Neural cell (in vitro differentiated cells): Measurements from ENCODE around the gene NF2. TPM values are rescaled to one million over a fixed set of nuclear protein-coding genes. Genes with fewer than 3 reads are reported as not detected.
A peak's percentile ranks its signal among the peaks of the same experiment; 100 is the strongest.

ENCODE experiments used
- H2AFZ ChIP-seq: fragments of 200-600, 300-800 bp; sonication (generic), shearing (Covaris generic); 2 replicates; pipeline ENCODE4 v1.6.0; 2014; ENCODE audit warnings: low read depth, mild to moderate bottlenecking, antibody characterized with exemption, low read length, moderate library complexity
- H3F3A ChIP-seq: fragments of 200-600 bp; shearing (Covaris generic); 2 replicates; pipeline ENCODE4 v1.6.1; 2016; ENCODE audit warnings: mild to moderate bottlenecking, moderate library complexity, mixed read lengths, antibody characterized with exemption, low read length; ENCODE audit not compliant: insufficient read depth, poor library complexity, severe bottlenecking
- H3K27ac ChIP-seq: fragments of 200-600, 300-800 bp; sonication (generic), shearing (Covaris generic); 2 replicates; pipeline ENCODE4 v1.5.1; 2014; ENCODE audit warnings: mild to moderate bottlenecking, low read length, moderate library complexity
- H3K27me3 ChIP-seq: fragments of 300-800, 200-600 bp; sonication (generic), shearing (Covaris generic); 2 replicates; pipeline ENCODE4 v1.6.0; 2014; ENCODE audit warnings: mild to moderate bottlenecking, low read depth, low read length, moderate library complexity; ENCODE audit not compliant: insufficient read depth
- H3K36me3 ChIP-seq: fragments of 300-800, 200-600 bp; sonication (generic), shearing (Covaris generic); 2 replicates; pipeline ENCODE4 v1.5.1; 2014; ENCODE audit warnings: mild to moderate bottlenecking, antibody characterized with exemption, low read length, moderate library complexity; ENCODE audit not compliant: insufficient read depth
- H3K4me2 ChIP-seq: fragments of 300-800, 200-600 bp; sonication (generic), shearing (Covaris generic); 2 replicates; pipeline ENCODE4 v1.6.0; 2014; ENCODE audit warnings: mild to moderate bottlenecking, low read length
- H3K4me3 ChIP-seq: fragments of 300-800, 200-600 bp; sonication (generic), shearing (Covaris generic); 2 replicates; pipeline ENCODE4 v1.5.1; 2014; ENCODE audit warnings: mild to moderate bottlenecking, low read length, moderate library complexity
- H3K79me2 ChIP-seq: fragments of 200-600 bp; shearing (Covaris generic); replicated peaks from 2 replicates; pipeline ENCODE4 v1.6.0; 2014; ENCODE audit warnings: mild to moderate bottlenecking, low read length, moderate library complexity; ENCODE audit not compliant: insufficient read depth
- H3K9ac ChIP-seq: fragments of 300-800, 200-600 bp; sonication (generic), shearing (Covaris generic); 2 replicates; pipeline ENCODE4 v1.6.1; 2016; ENCODE audit warnings: mild to moderate bottlenecking, low read length, mixed read lengths
- H3K9me2 ChIP-seq: fragments of 200-600 bp; shearing (Covaris generic); 2 replicates; pipeline ENCODE4 v1.6.1; 2016; ENCODE audit warnings: mild to moderate bottlenecking, low read length, mixed read lengths; ENCODE audit not compliant: insufficient read depth
- H3K9me3 ChIP-seq: fragments of 200-600, 300-800 bp; sonication (generic), shearing (Covaris generic); 2 replicates; pipeline ENCODE4 v1.6.1; 2016; ENCODE audit warnings: mild to moderate bottlenecking, mixed run types, low read length, moderate library complexity, mixed read lengths
- H4K20me1 ChIP-seq: fragments of 200-600 bp; shearing (Covaris generic); 2 replicates; pipeline ENCODE4 v1.6.1; 2016; ENCODE audit warnings: mild to moderate bottlenecking, mixed run types; ENCODE audit not compliant: insufficient read depth
- EP300 ChIP-seq: fragments of 450-650 bp; conservative IDR thresholded peaks from 2 replicates; pipeline ENCODE4 v1.6.1; 2014; ENCODE audit warnings: antibody characterized with exemption, mild to moderate bottlenecking, moderate library complexity; ENCODE audit not compliant: poor library complexity, severe bottlenecking
- EZH2 ChIP-seq: fragments of 200-600, 300-800 bp; shearing (Covaris generic), sonication (generic); IDR thresholded peaks from 2 replicates; pipeline ENCODE4 v1.6.1; 2014; ENCODE audit warnings: antibody characterized with exemption, low read length, borderline replicate concordance, mild to moderate bottlenecking; ENCODE audit not compliant: insufficient read depth, poor library complexity, severe bottlenecking
- MXI1 ChIP-seq: fragments of 450-650 bp; conservative IDR thresholded peaks from 2 replicates; pipeline ENCODE4 v1.6.1; 2014; ENCODE audit warnings: antibody characterized with exemption, mild to moderate bottlenecking; ENCODE audit not compliant: poor library complexity, severe bottlenecking
- POLR2AphosphoS5 ChIP-seq: IDR thresholded peaks from 2 replicates; pipeline ENCODE4 v1.6.1; 2012
- RAD21 ChIP-seq: fragments of 450-650 bp; conservative IDR thresholded peaks from 2 replicates; pipeline ENCODE4 v1.6.1; 2014; ENCODE audit warnings: antibody characterized with exemption, mild to moderate bottlenecking, moderate library complexity
- SMC3 ChIP-seq: fragments of 450-650 bp; conservative IDR thresholded peaks from 2 replicates; pipeline ENCODE4 v1.6.1; 2014; ENCODE audit warnings: antibody characterized with exemption, mild to moderate bottlenecking, moderate library complexity; ENCODE audit not compliant: poor library complexity
- TAF1 ChIP-seq: IDR thresholded peaks from 2 replicates; pipeline ENCODE4 v1.6.1; 2012; ENCODE audit warnings: low read depth
- polyA plus RNA-seq: library from polyadenylated mRNA; depleted of rRNA; stranded (reverse); fragments of >200 nt; gene quantifications from 2 replicates; pipeline ENCODE4 v1.2.3, GENCODE V29; 2014
- TF ChIP-seq, protein P1 (sequence below): fragments of 450-650 bp; IDR thresholded peaks from 2 replicates; pipeline ENCODE4 v1.5.1; 2014; ENCODE audit warnings: antibody characterized with exemption, mild to moderate bottlenecking, moderate library complexity; ENCODE audit not compliant: poor library complexity, severe bottlenecking
- TF ChIP-seq, protein P2 (sequence below): IDR thresholded peaks from 2 replicates; pipeline ENCODE4 v1.6.1; 2012; ENCODE audit warnings: borderline replicate concordance

The NF2 gene
- polyA plus RNA-seq, 1 donor from 2014 or later, result 18.7 TPM

DNA sequence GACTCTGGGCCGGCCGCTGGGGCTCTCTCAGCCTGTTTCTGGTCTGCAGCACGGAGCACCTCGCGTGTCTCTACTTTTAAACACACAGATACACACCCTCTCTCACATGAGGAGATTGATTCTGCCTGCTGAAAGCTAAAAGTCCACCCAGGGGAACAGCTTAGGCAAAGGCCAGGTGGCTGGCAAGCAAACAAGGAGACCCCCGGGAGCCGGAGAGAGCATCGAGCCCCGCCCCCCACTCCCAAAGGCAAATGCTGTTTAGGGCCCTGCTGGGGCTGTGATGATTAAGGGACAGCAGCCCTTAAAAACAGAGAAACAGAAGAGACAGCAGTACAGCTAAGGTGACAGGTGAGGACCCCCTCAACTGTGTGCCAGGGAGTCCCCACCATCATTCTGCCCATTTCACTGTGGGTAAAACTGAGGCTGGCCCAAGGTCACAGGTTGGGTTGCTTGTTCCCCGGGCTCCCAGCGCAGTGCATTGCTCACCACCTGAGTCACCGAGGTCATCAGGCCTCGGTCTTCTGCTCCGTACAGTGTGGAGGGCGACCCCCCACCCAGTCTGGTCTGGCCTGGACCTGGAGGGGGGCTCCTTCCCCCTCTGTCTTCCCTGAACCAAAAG is 123.2 kb downstream of the NF2 start:
- no peak overlapping the region for H2AFZ ChIP-seq
- H3K9me2 ChIP-seq, result no peaks in the 10 kb centered on the region
- H3K27ac ChIP-seq, result no peak overlapping the region
- no peak overlapping the region for H3K4me3 ChIP-seq
- H4K20me1 ChIP-seq, result no peaks in the 10 kb centered on the region
- no peaks in the 10 kb centered on the region for H3F3A ChIP-seq
- no peaks in the 10 kb centered on the region for H3K36me3 ChIP-seq
- H3K27me3 ChIP-seq, result peaks cover 15% of the 10 kb centered on the region
- H3K79me2 ChIP-seq, result no peaks in the 10 kb centered on the region
- no peak overlapping the region for H3K4me2 ChIP-seq
- H3K9me3 ChIP-seq, result no peaks in the 10 kb centered on the region
- TF ChIP-seq MXI1 (no peak), TAF1 (no peak), SMC3 (no peak), POLR2AphosphoS5 (no peak), EZH2 (no peak), RAD21 (no peak), EP300 (no peak)
- TF ChIP-seq, protein P1, sequence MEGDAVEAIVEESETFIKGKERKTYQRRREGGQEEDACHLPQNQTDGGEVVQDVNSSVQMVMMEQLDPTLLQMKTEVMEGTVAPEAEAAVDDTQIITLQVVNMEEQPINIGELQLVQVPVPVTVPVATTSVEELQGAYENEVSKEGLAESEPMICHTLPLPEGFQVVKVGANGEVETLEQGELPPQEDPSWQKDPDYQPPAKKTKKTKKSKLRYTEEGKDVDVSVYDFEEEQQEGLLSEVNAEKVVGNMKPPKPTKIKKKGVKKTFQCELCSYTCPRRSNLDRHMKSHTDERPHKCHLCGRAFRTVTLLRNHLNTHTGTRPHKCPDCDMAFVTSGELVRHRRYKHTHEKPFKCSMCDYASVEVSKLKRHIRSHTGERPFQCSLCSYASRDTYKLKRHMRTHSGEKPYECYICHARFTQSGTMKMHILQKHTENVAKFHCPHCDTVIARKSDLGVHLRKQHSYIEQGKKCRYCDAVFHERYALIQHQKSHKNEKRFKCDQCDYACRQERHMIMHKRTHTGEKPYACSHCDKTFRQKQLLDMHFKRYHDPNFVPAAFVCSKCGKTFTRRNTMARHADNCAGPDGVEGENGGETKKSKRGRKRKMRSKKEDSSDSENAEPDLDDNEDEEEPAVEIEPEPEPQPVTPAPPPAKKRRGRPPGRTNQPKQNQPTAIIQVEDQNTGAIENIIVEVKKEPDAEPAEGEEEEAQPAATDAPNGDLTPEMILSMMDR, result no peak
- TF ChIP-seq, protein P2, sequence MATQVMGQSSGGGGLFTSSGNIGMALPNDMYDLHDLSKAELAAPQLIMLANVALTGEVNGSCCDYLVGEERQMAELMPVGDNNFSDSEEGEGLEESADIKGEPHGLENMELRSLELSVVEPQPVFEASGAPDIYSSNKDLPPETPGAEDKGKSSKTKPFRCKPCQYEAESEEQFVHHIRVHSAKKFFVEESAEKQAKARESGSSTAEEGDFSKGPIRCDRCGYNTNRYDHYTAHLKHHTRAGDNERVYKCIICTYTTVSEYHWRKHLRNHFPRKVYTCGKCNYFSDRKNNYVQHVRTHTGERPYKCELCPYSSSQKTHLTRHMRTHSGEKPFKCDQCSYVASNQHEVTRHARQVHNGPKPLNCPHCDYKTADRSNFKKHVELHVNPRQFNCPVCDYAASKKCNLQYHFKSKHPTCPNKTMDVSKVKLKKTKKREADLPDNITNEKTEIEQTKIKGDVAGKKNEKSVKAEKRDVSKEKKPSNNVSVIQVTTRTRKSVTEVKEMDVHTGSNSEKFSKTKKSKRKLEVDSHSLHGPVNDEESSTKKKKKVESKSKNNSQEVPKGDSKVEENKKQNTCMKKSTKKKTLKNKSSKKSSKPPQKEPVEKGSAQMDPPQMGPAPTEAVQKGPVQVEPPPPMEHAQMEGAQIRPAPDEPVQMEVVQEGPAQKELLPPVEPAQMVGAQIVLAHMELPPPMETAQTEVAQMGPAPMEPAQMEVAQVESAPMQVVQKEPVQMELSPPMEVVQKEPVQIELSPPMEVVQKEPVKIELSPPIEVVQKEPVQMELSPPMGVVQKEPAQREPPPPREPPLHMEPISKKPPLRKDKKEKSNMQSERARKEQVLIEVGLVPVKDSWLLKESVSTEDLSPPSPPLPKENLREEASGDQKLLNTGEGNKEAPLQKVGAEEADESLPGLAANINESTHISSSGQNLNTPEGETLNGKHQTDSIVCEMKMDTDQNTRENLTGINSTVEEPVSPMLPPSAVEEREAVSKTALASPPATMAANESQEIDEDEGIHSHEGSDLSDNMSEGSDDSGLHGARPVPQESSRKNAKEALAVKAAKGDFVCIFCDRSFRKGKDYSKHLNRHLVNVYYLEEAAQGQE, result no peak
- H3K9ac ChIP-seq, result no peak overlapping the region

DNA sequence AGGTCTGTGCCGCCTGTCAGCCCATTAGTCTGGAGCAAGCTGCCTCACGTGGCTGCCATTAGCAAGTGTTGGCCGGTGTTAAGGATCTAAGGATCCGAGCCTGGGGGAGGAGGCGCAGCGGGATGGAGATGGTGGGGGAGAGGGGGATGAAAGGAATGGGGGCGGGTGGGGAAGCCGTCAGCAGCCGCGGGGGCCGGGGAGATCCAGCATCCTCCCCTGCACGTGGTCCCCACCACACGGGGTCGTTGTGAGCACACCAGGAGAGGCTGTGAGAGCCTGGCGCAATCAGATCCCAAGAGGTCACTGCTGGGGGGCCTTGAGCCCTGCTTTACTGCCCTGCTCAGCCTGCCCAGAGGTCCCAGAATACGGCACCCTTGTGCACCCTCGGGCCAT is 123.7 kb downstream of the NF2 start:
- no peak overlapping the region for H3K27ac ChIP-seq
- no peak overlapping the region for H3K4me3 ChIP-seq
- H3K9me3 ChIP-seq, result no peaks in the 10 kb centered on the region
- no peaks in the 10 kb centered on the region for H3K79me2 ChIP-seq
- TF ChIP-seq TAF1, result no peak
- TF ChIP-seq, protein P1, result peak; percentile 17
- H3K9ac ChIP-seq, result no peak overlapping the region
- H3K36me3 ChIP-seq, result no peaks in the 10 kb centered on the region
- no peaks in the 10 kb centered on the region for H3K9me2 ChIP-seq
- H4K20me1 ChIP-seq, result no peaks in the 10 kb centered on the region
- H3F3A ChIP-seq, result no peaks in the 10 kb centered on the region
- H3K27me3 ChIP-seq, result peaks cover 10% of the 10 kb centered on the region
- no peak overlapping the region for H2AFZ ChIP-seq
- H3K4me2 ChIP-seq, result no peak overlapping the region
